Neuronal stem cell (in vitro differentiated cells): ENCODE results near the gene SLC28A1.

Source experiments
- DNase-seq: peaks from one replicate; pipeline ENCODE4 v3.0.0-alpha.2; 2013; ENCODE audit warnings: low spot score
- H2AFZ ChIP-seq: one replicate; pipeline ENCODE4 v1.6.1; 2013; ENCODE audit warnings: mild to moderate bottlenecking, low read length, inconsistent platforms
- H2AK5ac ChIP-seq: 2 replicates; pipeline ENCODE4 v1.6.1; 2013; ENCODE audit warnings: low read depth, mild to moderate bottlenecking, inconsistent platforms, low read length, moderate library complexity, mixed read lengths
- H2BK120ac ChIP-seq: 2 replicates; pipeline ENCODE4 v1.6.1; 2013; ENCODE audit warnings: low read depth, mild to moderate bottlenecking, inconsistent platforms, low read length, moderate library complexity, mixed read lengths
- H2BK12ac ChIP-seq: one replicate; pipeline ENCODE4 v1.6.1; 2013; ENCODE audit warnings: low read length, inconsistent platforms
- H2BK15ac ChIP-seq: 2 replicates; pipeline ENCODE4 v1.6.1; 2013; ENCODE audit warnings: mild to moderate bottlenecking, low read length, inconsistent platforms, mixed read lengths
- H2BK5ac ChIP-seq: one replicate; pipeline ENCODE4 v1.6.1; 2013; ENCODE audit warnings: inconsistent platforms, mild to moderate bottlenecking, low read length, moderate library complexity
- H3K14ac ChIP-seq: one replicate; pipeline ENCODE4 v1.6.1; 2013; ENCODE audit warnings: low read length, inconsistent platforms
- H3K18ac ChIP-seq: 2 replicates; pipeline ENCODE4 v1.6.1; 2013; ENCODE audit warnings: low read length, inconsistent platforms
- H3K23ac ChIP-seq: 2 replicates; pipeline ENCODE4 v1.6.1; 2013; ENCODE audit warnings: low read depth, mild to moderate bottlenecking, mixed read lengths, low read length, inconsistent platforms; ENCODE audit not compliant: poor library complexity
- H3K27ac ChIP-seq: replicated peaks from 3 replicates; pipeline ENCODE4 v1.5.1; 2013; ENCODE audit warnings: low read length, inconsistent platforms
- H3K27me3 ChIP-seq, 3 experiments: 2 replicates each; pipeline ENCODE4 v1.6.1; 2013; ENCODE audit warnings: low read length in 3 of 3, mild to moderate bottlenecking in 2 of 3, inconsistent platforms in 1 of 3, low read depth in 1 of 3, mixed read lengths in 1 of 3, moderate library complexity in 1 of 3; ENCODE audit not compliant: control insufficient read depth in 3 of 3, insufficient read depth in 3 of 3
- H3K36me3 ChIP-seq, 2 donors: replicated peaks in 1 of 2; 2 replicates each; pipeline ENCODE4 v1.6.1; 2013; ENCODE audit warnings: low read length in 2 of 2; ENCODE audit not compliant: control insufficient read depth in 2 of 2, insufficient read depth in 2 of 2
- H3K4ac ChIP-seq: 2 replicates; pipeline ENCODE4 v1.6.1; 2013; ENCODE audit warnings: inconsistent platforms, mild to moderate bottlenecking, low read length, moderate library complexity
- H3K4me1 ChIP-seq, 2 donors: 1 replicate in 1 of 2; 2 replicates in 1 of 2; pipeline ENCODE4 v1.6.1; 2013; ENCODE audit warnings: low read length in 2 of 2, low read depth in 1 of 2; ENCODE audit not compliant: control insufficient read depth in 2 of 2, insufficient read depth in 1 of 2
- H3K4me2 ChIP-seq: one replicate; pipeline ENCODE4 v1.6.1; 2013; ENCODE audit warnings: mild to moderate bottlenecking, low read length, inconsistent platforms; ENCODE audit not compliant: insufficient read depth, poor library complexity, severe bottlenecking
- H3K4me3 ChIP-seq, 2 donors: 2 replicates each; pipeline ENCODE4 v1.5.1; 2013; ENCODE audit warnings: low read length in 2 of 2, mild to moderate bottlenecking in 2 of 2, inconsistent platforms in 1 of 2, moderate library complexity in 1 of 2
- H3K79me1 ChIP-seq: one replicate; pipeline ENCODE4 v1.6.1; 2013; ENCODE audit warnings: low read depth, mild to moderate bottlenecking, inconsistent platforms, low read length, moderate library complexity
- H3K9ac ChIP-seq: one replicate; pipeline ENCODE4 v1.6.1; 2013; ENCODE audit warnings: mild to moderate bottlenecking, low read depth, low read length, inconsistent platforms; ENCODE audit not compliant: poor library complexity
- H3K9me3 ChIP-seq, 2 donors: replicated peaks in 1 of 2; 2 replicates each; pipeline versions ENCODE3 to v1.6.1; 2013; ENCODE audit warnings: low read length in 2 of 2, mild to moderate bottlenecking in 2 of 2, inconsistent platforms in 1 of 2, low read depth in 1 of 2, mixed read lengths in 1 of 2, moderate library complexity in 1 of 2; ENCODE audit not compliant: control insufficient read depth in 2 of 2, insufficient read depth in 1 of 2
- H4K8ac ChIP-seq: one replicate; pipeline ENCODE4 v1.6.1; 2013; ENCODE audit warnings: low read depth, mild to moderate bottlenecking, inconsistent platforms, low read length, moderate library complexity
- H4K91ac ChIP-seq: one replicate; pipeline ENCODE4 v1.6.1; 2013; ENCODE audit warnings: low read length, low read depth, mild to moderate bottlenecking, inconsistent platforms; ENCODE audit not compliant: poor library complexity
- WGBS, 2 donors: extraction: QIAGEN DNeasy Blood & Tissue Kit; methylation state at CpG; one replicate each; pipeline ENCODE4 v1.1.7; 2013; ENCODE audit warnings: missing lambda C conversion rate in 2 of 2, mixed read lengths in 1 of 2; ENCODE audit not compliant: insufficient read length in 2 of 2, insufficient replicate concordance in 1 of 2; ENCODE audit errors: extremely low coverage in 2 of 2; 5-methylcytosine and 5-hydroxymethylcytosine counted together

Gene SLC28A1

GRCh38 chr15:84975871-84976351, 91.4 kb downstream of the SLC28A1 start:
- Histone ChIP-seq H3K14ac (no peak overlapping the region), H2BK12ac (no peak overlapping the region), H3K4me2 (no peak overlapping the region), H3K23ac (no peak overlapping the region), H3K4me3 (no peak overlapping the region), H3K79me1 (no peaks in the 10 kb centered on the region), H3K36me3 (no peaks in the 10 kb centered on the region), H2BK5ac (no peak overlapping the region), H3K27me3 (peaks cover 4 to 54% (median 19%) of the 10 kb centered on the region in 3 experiments), H3K18ac (no peak overlapping the region), H4K8ac (no peak overlapping the region), H3K4ac (no peak overlapping the region), H3K27ac (no peak overlapping the region), H3K4me1 (peaks cover 2 to 8% of the 10 kb centered on the region in 2 donors), H3K9ac (no peak overlapping the region), H3K9me3 (no peaks in the 10 kb centered on the region), H4K91ac (no peak overlapping the region), H2BK120ac (no peak overlapping the region), H2AK5ac (no peak overlapping the region), H2AFZ (no peak overlapping the region), H2BK15ac (no peak overlapping the region)
- WGBS, 2 donors, result no CpG with 5 or more reads among the region's 5 CpGs
- DNase-seq, result no peak

GRCh38 chr15:84976746-84977345, 92.4 kb downstream of the SLC28A1 start:
- Histone ChIP-seq H3K79me1 (no peaks in the 10 kb centered on the region), H3K4me1 (peaks cover 2 to 8% of the 10 kb centered on the region in 2 donors), H3K27ac (no peak overlapping the region), H2BK12ac (no peak overlapping the region), H3K27me3 (peaks cover 8 to 54% (median 25%) of the 10 kb centered on the region in 3 experiments), H2AFZ (no peak overlapping the region), H3K36me3 (no peaks in the 10 kb centered on the region), H3K9me3 (no peaks in the 10 kb centered on the region), H3K4me3 (no peak overlapping the region), H3K4me2 (no peak overlapping the region), H3K4ac (no peak overlapping the region), H4K91ac (no peak overlapping the region), H3K9ac (no peak overlapping the region), H2BK120ac (no peak overlapping the region), H4K8ac (no peak overlapping the region), H3K14ac (no peak overlapping the region), H2BK5ac (no peak overlapping the region), H2AK5ac (no peak overlapping the region), H2BK15ac (no peak overlapping the region), H3K18ac (no peak overlapping the region), H3K23ac (no peak overlapping the region)
- WGBS, 2 donors, result no CpG with 5 or more reads among the region's 10 CpGs
- DNase-seq, result no peak

- WGBS, 2 donors, result no CpG with 5 or more reads among the region's 16 CpGs
Observed at GRCh38 chr15:84979651-84980050, 95.2 kb downstream of the SLC28A1 start.

GRCh38 chr15:84980196-84981053, 96.0 kb downstream of the SLC28A1 start:
- Histone ChIP-seq H4K91ac (no peak overlapping the region), H3K4me1 (peaks cover 2 to 5% of the 10 kb centered on the region in 2 donors), H3K9ac (peak overlapping the region; percentile 78), H3K36me3 (no peaks in the 10 kb centered on the region), H4K8ac (no peak overlapping the region), H3K4me2 (peak overlapping the region; percentile 99), H2AK5ac (peak overlapping the region; percentile 32), H2BK12ac (peak overlapping the region; percentile 41), H3K9me3 (no peaks in the 10 kb centered on the region), H2AFZ (peak overlapping the region; percentile 100), H2BK5ac (peak overlapping the region; percentile 83), H3K4me3 (peak overlapping the region; percentile 84 to 90), H2BK15ac (peak overlapping the region; percentile 21), H3K4ac (no peak overlapping the region), H3K27ac (peak overlapping the region; percentile 27), H3K14ac (peak overlapping the region; percentile 86), H3K27me3 (peaks cover 14 to 45% (median 36%) of the 10 kb centered on the region in 3 experiments), H3K79me1 (no peaks in the 10 kb centered on the region), H3K23ac (peak overlapping the region; percentile 71), H3K18ac (peak overlapping the region; percentile 91), H2BK120ac (no peak overlapping the region)
- WGBS, 2 donors, result no CpG with 5 or more reads among the region's 66 CpGs
- peak; percentile 77 for DNase-seq

More at GRCh38 chr15:84979651-84980050, 95.2 kb downstream of the SLC28A1 start:
- no peak overlapping the region for H3K14ac ChIP-seq
- no peak overlapping the region for H3K18ac ChIP-seq
- H3K4me3 ChIP-seq, result peak overlapping the region in 1 of 2 donors; percentile 84
- H2AFZ ChIP-seq, result peak overlapping the region; percentile 100
- H2BK5ac ChIP-seq, result no peak overlapping the region
- DNase-seq, result no peak
- H3K4ac ChIP-seq, result no peak overlapping the region
- peak overlapping the region; percentile 37 for H3K4me2 ChIP-seq
- no peak overlapping the region for H3K9ac ChIP-seq
- H3K27ac ChIP-seq, result no peak overlapping the region
- H2BK15ac ChIP-seq, result no peak overlapping the region
- peak overlapping the region; percentile 10 for H3K23ac ChIP-seq
- no peaks in the 10 kb centered on the region for H3K36me3 ChIP-seq
- H3K27me3 ChIP-seq, result peaks cover 14 to 45% (median 40%) of the 10 kb centered on the region in 3 experiments
- no peak overlapping the region for H2BK120ac ChIP-seq
- H2BK12ac ChIP-seq, result no peak overlapping the region
- H3K9me3 ChIP-seq, result no peaks in the 10 kb centered on the region
- H4K8ac ChIP-seq, result no peak overlapping the region
- no peak overlapping the region for H4K91ac ChIP-seq
- H2AK5ac ChIP-seq, result no peak overlapping the region
- H3K79me1 ChIP-seq, result no peaks in the 10 kb centered on the region
- peaks cover 2 to 5% of the 10 kb centered on the region in 2 donors for H3K4me1 ChIP-seq
